GM19239 (cell line): Measurements from ENCODE around the gene LONP2.
A peak's percentile ranks its signal among the peaks of the same experiment; 100 is the strongest.
"Not testable (repeated sequence)": the region's sequence is repeated elsewhere in the genome, so short reads cannot be mapped to it uniquely, and the experiment has no call there.

ENCODE experiments used
- DNase-seq: peaks from one replicate; pipeline ENCODE4 v3.0.0; 2011; ENCODE audit warnings: low spot score; ENCODE audit not compliant: insufficient read length
- FAIRE-seq: peaks from 2 replicates; lab custom pipeline; 2011; peaks lifted over from hg19 to GRCh38; lab: Jason Lieb, UNC

The LONP2 gene

GRCh38 chr16:48361012-48361411, 116.9 kb downstream of the LONP2 start:
- peak; percentile 8 for DNase-seq

DNA sequence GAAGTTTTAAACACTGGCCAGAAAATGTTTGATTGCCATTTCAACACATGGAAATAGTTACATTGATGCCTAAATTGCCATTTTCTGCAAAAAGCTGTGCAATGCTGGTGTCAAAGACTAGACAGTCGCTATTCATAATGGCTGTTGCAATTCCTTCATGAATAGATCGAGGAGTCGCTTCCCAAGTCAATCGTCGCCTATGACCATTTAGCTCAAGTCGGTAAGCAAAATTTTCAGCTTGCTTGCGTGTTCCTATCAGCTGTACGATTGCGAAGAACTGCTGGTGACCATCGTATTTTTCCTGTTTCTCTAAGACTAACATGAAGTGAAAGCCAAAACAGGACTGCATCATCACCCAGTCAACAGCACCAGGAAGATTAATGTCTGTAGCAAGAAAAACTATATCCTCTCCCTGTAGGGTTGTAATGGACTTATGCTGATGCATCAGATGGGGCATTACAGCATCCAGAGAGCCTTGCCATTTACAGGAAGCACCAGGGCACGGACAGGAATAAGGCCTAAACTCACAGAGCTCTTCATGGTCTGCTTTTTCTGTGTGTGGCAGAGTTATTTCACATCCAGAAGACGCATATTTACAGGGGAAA, 117.5 kb downstream of the LONP2 start:
- DNase-seq = no peak
- no peak for FAIRE-seq

More at GRCh38 chr16:48361012-48361411, 116.9 kb downstream of the LONP2 start:
- FAIRE-seq = no peak

DNA sequence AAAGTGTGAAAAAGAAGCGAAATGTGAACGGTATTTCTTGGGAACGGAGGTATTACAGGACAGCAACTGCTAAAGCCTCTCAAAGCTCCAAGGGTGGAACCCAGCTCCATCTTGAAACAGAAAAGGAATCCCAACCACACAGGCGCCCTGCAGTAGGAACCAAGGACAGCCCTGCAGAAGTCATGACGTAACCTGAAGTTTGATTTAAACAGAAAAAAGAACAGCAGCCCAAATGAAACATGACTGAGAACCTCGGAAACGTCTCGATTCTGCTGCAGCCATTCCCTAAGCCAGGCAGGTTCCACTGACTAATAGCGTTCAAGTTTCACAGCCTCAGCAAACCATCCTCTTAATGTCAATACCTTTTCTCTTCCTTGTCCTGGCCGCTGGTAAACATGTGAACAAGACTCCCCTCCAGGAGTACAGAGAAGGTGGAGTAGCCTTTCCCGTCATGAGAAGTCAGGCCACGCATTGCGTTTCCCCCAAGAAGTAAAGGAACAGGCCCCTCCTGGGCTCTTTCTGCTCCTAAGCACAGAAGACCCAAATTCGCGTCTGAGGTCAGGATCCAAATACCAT, 121.0 kb downstream of the LONP2 start:
- DNase-seq (no peak), FAIRE-seq (no peak)

- FAIRE-seq (peak; percentile 78), DNase-seq (peak; percentile 55)
Observed at GRCh38 chr16:48365601-48366164, 121.6 kb downstream of the LONP2 start.

DNA sequence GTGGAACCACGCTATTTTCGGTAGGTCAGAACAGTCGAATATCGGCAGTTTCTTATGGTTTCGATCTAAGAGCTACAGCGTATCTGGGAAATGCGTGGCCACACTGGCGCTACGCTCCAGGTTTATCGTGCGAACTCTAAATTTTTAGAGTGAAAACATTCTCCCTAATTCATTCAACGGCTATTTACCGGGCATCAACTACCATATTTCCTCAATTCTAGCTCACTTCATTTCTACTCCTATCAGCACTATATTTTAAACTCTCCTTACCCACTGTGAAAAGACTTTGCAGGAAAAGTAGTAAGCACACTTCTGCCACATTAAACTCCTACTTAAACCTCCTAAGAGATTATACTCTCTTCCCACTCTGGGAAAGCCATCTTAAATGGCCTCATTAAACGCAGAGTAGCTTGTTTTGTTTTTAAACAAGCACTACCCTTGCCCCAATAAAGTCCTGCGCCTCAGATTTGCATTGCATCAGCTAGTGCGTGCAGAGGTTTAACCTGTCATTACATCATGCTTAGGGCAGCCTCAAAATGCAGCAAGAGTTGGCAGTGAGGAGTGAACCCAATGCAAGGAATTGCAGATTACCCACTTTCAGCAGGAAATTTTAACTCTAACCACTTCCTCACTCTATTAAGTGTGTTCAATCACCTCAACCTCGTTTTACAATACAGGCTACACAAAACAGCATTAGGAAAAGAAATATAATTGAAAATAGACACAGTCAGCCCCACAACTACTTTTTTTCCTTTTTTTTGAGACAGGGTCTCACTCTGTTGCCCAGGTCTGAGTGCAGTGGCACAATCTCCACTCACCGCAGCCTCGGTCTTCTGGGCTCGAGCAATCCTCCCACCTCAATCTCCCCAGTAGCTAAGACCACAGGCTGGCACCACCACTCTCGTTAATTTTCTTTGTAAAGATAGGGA, 122.3 kb downstream of the LONP2 start:
- FAIRE-seq = peak; percentile 21
- DNase-seq = peak; percentile 33

DNA sequence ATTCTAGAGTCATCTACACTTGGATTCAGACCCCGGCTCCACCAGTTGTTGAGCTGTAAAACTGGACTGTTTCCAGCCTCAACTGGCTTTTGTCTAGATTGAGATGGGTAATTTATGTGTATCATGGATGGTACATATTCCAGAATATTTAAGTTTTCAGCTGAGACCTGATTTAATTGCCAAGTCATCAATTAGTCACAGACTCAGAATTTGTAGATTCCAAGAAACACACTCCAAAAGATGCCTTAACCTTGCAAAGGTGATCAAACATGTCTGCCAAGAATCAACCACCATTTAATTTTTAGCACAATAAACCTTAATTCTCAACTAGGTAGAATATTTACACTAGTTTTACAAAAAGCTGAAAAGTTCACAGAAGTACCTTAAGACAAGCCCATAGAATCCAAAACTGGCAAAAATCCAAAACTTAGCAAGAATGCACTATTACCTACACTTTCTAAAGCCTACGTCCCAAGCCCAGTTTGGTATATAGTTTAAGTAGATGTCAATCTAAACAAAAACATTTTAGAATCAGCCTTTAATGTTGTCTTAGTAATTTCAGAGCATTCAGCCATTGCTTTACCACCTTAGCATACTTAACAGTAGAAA, 123.4 kb downstream of the LONP2 start:
- FAIRE-seq (no peak), DNase-seq (no peak)

- DNase-seq (no peak), FAIRE-seq (no peak)
Observed at GRCh38 chr16:48369765-48370164, 125.7 kb downstream of the LONP2 start.

DNA sequence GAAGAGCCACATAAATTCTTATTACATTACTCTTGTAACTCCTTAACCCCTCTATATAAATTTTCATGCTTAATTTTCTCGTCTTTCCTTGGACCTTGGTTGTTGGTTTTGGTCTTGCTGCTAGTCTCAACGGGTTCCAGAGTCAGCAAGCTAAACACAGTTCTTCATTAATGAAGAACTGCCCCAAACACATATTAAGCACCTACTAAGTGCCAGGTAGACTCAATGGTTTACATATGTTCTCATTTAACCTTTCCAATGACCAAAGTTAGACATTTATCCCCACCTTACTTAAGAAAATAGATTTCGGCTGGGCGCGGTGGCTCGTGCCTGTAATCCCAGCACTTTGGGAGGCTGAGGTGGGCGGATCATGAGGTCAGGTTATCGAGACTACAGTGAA, 126.1 kb downstream of the LONP2 start:
- FAIRE-seq (no peak), DNase-seq (no peak)

GRCh38 chr16:48370668-48371392, 126.7 kb downstream of the LONP2 start:
- DNase-seq, FAIRE-seq: not testable (repeated sequence)

DNA sequence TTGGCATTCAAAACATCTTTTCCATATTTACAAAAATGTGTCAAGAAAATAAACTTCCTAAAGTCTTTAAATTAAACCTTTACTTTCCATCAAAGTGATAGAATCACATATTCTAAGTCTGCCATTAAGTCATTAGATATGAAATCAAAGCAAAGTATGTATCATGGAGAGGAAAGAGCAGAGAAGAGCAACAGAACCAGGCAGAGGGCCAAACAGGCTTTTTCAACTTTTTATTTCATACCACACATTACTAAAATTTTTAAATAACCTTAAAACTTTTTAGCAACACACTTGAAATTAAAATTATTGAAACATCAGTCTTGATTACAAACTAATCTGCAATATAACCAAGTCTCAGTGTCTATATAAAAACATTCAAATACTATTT, 127.3 kb downstream of the LONP2 start:
- DNase-seq (no peak), FAIRE-seq (no peak)

DNA sequence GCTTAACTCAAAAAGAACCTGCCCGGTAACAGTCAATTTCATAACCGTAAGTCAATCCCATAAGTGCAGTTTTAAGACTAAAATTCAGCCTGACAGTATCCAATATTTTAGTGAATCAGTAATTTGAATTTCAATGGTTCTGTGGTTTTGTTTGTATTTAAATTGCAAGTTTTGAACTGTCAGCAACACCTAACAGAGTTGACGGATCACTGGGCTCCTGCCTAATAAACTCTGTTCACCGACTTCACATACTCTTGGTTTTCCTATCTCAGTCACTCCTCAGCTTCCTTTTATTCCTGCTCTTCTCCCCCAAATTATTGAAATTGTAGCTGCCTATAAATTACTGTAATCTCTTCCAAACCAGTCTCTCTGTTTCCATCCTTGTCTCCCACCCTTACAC, 128.6 kb downstream of the LONP2 start:
- no peak for FAIRE-seq

GRCh38 chr16:48373258-48374029, 129.3 kb downstream of the LONP2 start:
- DNase-seq (no peak), FAIRE-seq (no peak)

More for the DNA sequence above, 128.6 kb downstream of the LONP2 start:
- DNase-seq = no peak

- no peak for DNase-seq
- FAIRE-seq = no peak
Observed at GRCh38 chr16:48374255-48374654, 130.2 kb downstream of the LONP2 start.

GRCh38 chr16:48377301-48377700, 133.2 kb downstream of the LONP2 start:
- not testable (repeated sequence) for FAIRE-seq, DNase-seq

- FAIRE-seq (no peak), DNase-seq (no peak)
Observed at GRCh38 chr16:48378276-48378675, 134.2 kb downstream of the LONP2 start.

GRCh38 chr16:48378836-48379235, 134.7 kb downstream of the LONP2 start:
- FAIRE-seq (no peak), DNase-seq (no peak)

DNA sequence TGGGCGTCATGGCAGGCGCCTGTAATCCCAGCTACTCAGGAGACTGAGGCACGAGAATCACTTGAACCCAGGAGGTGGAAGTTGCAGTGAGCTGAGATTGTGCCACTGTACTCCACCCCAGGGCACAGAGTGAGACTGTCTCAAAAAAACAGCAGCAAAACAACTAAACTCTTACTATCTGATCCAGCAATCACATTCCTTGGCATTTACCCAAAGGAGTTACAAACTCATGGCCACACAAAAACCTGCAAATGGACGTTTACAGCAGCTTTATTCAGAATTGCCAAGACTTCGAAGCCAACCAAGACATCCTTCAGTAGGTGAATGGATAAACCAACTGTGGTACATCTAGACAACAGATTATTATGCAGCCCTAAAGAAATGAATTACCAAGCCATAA, 137.1 kb downstream of the LONP2 start:
- no peak for FAIRE-seq
- no peak for DNase-seq

GRCh38 chr16:48382131-48382530, 138.0 kb downstream of the LONP2 start:
- FAIRE-seq = no peak
- no peak for DNase-seq
